Suppressor macrophage treated with lipopolysaccharide for 1 hour (primary cell): ENCODE data around the gene LIN28B.

Experiments
- DNase-seq, 3 donors: peaks; one replicate each; pipeline ENCODE4 v3.0.0-alpha.2; 2020 to 2022

The LIN28B gene

GRCh38 chr6:105014954-105015353, 58.0 kb downstream of the LIN28B start:
- DNase-seq, result no peak

GRCh38 chr6:105015482-105015881, 58.6 kb downstream of the LIN28B start:
- DNase-seq, result no peak

DNA sequence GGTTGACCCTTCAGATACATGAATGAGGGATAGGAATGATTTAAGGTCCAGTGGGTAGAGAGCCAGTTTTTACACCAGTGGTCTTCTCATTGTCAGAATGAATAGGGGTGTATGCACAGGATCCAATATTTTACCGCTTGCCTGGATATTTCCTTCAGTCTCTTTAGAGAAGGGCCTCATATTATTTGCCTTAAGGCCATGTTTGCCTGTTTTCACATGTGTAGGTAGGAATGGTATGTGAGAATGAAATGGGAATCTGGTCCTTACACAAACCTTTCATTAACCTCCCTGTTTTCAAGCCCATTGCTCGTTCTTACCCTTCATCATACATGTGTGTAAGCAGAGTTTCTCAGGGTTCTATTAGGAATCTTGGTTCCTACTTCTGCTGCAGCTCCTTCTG, 62.4 kb downstream of the LIN28B start:
- DNase-seq, result no peak

- no peak for DNase-seq
These were observed 64.5 kb downstream of the LIN28B start for GRCh38 chr6:105021399-105021798.

- no peak for DNase-seq
These were observed 65.5 kb downstream of the LIN28B start for GRCh38 chr6:105022416-105022815.

- no peak for DNase-seq
These were observed 67.9 kb downstream of the LIN28B start for GRCh38 chr6:105024803-105025202.

- DNase-seq, result no peak
These were observed 72.0 kb downstream of the LIN28B start for GRCh38 chr6:105028898-105029297.

DNA sequence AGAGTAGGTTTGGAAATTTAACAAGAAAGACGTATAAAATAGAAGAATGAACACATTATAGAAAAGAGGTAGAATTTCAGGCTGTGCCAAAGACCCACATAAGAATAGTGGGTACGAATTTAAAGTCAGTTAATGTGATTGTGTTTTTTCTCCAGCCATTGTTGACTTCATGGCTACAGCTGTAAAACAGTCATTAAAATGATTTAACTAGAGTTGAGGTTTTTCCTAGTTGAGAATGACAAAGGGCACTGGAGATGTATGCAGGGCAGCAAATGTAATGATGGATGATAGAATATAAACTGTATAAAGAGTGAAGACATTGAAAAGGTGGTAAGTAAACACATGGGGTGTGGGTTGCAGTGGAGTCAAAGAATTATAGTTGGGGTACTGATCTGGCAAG, 72.7 kb downstream of the LIN28B start:
- no peak for DNase-seq

DNA sequence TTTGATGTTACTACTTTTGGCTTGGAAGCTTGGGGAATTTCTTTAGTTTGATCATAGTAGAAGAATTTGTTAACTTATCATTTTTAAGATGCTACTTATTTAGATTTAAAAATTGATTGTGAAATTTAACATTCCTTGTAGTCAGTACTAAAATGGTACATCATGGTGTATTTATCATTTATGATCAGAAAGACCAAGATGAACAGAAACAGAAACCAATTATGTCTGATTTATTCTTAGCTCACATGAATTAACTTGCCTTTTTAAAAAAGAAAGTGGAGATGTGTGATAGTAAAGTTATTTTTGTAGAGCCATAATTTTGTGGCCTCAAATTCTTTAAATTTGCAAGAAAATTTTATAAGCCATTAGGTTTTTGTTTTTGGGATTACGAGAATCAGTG, 77.6 kb downstream of the LIN28B start:
- DNase-seq, result no peak

DNA sequence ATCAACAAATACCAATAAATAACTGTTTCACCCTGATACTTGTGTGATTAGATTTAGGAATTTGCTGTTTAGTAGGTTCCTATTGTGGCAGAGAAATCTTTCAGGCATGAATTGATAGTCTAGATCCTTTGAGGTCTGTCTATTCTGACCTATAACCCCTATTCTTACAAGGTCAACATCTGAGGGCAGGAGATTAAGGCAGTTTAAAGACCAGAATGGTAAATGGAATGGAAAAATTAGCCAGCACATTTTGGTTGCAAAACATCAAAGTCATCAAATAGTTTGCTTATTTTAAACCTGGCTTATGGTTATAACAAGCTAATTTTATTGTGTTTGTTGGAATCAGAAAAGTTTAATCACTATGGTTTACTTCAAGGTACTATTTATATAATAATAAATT, 78.4 kb downstream of the LIN28B start:
- no peak for DNase-seq

DNA sequence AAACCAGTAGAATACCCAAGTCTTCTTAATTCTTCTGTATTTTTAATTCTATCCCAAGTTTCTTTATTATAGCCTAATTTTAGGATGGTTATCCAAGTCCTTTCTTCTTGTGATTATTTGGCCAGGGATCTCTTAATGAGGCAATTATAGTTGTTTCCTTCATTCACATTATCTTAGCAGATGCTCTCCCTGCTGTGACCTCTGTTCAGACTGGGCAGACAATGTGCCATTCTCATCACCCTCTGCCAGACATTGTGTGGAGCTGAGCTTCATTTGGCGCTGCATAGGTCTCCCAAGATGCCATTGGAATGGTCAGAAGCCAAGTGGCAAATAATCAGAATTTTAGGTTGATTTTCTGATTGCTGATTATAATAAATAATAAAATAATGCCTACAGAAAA, 79.4 kb downstream of the LIN28B start:
- no peak for DNase-seq

DNA sequence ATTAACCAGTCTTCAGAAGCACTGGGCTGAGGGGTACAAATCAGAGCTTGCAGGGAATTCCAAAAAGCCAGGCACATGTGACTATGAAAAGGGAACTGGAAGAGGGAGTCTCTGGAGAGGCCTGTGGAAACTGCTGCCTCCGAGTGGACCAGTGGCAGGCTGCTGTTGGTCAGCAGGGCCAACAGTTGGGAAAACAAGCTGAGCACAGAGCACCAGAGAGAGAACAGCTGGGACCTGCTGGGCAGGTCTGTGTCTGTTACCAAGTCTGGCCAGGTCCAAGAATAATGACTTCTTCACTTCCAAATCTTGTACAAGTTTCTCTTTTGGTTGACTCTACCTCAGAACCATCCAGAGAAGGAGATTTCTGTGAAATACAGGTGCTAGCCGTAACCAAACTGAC, 81.4 kb downstream of the LIN28B start:
- no peak for DNase-seq

GRCh38 chr6:105041880-105042279, 85.0 kb downstream of the LIN28B start:
- no peak for DNase-seq

DNA sequence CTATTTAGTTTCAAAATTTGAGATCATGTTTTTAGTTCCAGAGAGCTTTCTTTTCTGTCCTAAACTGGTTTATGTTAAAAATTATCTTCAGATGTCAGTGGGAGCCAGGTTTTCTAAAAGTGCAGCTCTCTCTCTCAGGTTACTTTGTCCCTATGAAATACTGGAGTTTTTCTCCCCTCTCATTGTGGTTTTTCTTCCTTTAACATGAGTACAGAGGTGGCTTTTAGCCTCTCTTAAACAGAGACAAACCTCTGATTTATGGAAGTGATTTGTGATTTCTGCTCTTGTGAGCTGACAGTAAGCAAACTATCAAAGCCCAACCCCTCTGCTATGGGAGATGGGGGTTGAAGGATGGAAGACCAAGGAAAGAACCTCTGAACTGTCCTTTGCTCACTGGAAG, 85.7 kb downstream of the LIN28B start:
- DNase-seq, result no peak

GRCh38 chr6:105043979-105044378, 87.1 kb downstream of the LIN28B start:
- DNase-seq, result no peak

- DNase-seq, result no peak
These were observed 88.6 kb downstream of the LIN28B start for GRCh38 chr6:105045526-105045925.

DNA sequence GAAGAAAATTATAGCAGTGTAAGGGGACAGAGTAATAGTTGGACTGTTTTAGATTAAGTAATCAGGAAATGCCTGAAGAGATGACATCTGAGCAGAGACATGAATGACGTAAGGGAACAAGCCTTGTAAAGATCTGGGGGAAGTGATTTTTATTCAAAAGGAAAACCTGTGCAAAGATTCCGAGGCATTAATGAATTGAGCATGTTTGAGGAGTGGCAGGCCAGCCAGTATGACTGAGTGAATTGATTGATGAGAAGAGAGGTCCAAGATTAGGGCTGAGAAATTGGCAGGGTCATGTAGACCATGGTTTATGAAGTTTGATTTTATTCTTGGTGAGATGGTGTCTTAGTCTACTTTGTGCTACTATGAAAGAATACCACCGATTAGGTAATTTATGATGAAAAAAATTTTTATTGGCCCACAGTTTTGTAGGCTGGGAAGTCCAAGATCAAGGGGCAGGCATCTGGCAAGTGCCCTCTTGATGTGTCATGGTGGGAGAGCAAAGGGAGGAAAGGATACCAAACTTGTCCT, 95.1 kb downstream of the LIN28B start:
- peak in 1 of 3 donors; percentile 3 for DNase-seq

DNA sequence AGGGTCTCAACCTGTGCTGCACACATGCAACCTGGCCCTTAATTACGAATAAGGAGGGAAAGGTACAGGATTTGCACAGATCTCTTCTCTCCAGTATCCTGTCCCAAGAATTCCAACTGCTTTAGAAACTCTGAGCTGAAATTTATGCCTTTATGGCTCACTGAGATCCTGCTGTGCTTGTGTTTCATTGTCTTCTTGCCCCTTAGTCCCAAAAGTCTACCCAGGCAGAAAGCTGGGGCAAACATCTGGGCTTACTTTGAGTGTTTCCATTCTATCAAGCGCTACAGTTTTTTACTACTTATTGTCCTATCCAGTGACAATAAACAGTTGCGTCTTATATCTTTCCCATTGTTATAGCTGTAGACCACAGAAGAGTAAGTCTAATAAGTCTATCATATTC, 99.7 kb downstream of the LIN28B start:
- DNase-seq, result no peak

- DNase-seq, result no peak
These were observed 100.3 kb downstream of the LIN28B start for GRCh38 chr6:105057160-105057559.

GRCh38 chr6:105058316-105058715, 101.4 kb downstream of the LIN28B start:
- no peak for DNase-seq

DNA sequence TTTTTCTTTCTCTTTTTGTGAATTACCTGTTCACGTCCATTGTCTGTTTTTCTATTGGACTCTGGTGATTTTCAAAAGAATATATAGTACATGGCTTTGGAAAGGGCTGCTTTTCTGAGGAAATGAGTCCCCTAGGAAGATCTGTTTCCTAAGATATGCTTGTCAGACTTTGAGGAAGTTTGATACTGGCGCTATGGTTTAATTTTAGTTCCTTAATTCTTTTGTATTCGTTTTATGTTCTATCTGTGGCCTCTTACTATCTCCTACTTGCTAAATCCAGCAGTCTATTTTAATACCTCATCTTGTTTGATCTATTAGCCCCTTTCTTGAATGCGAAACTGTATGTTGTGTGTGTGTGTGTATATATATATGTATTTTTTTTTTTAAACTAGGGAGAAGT, 101.9 kb downstream of the LIN28B start:
- DNase-seq, result peak in 1 of 3 donors; percentile 10

GRCh38 chr6:105066233-105066632, 109.3 kb downstream of the LIN28B start:
- no peak for DNase-seq

GRCh38 chr6:105066836-105067235, 109.9 kb downstream of the LIN28B start:
- no peak for DNase-seq

GRCh38 chr6:105067329-105067728, 110.4 kb downstream of the LIN28B start:
- DNase-seq, result no peak

- DNase-seq, result no peak
These were observed 111.5 kb downstream of the LIN28B start for GRCh38 chr6:105068407-105068806.
